Smooth muscle cell (in vitro differentiated cells): ENCODE data around the gene ADAR. TPM values are rescaled to one million over a fixed set of nuclear protein-coding genes. Genes with fewer than 3 reads are reported as not detected.

Experiments used
- DNase-seq: peaks from one replicate; lab custom pipeline; 2025; ENCODE audit not compliant: unreplicated experiment; lab: John Stamatoyannopoulos, UW
- H2AFZ ChIP-seq: fragments of 200-600 bp; sonication (generic); 2 replicates; pipeline ENCODE4 v1.6.0; 2016; ENCODE audit warnings: antibody characterized with exemption, low read depth, mild to moderate bottlenecking
- H3F3A ChIP-seq: fragments of 200-600 bp; sonication (generic); 2 replicates; pipeline ENCODE4 v1.6.0; 2017; ENCODE audit warnings: antibody characterized with exemption, low read depth
- H3K27ac ChIP-seq: fragments of 200-600 bp; sonication (generic); 2 replicates; pipeline ENCODE4 v1.5.1; 2016; ENCODE audit warnings: low read depth, mild to moderate bottlenecking
- H3K27me3 ChIP-seq: fragments of 200-600 bp; sonication (generic); 2 replicates; pipeline ENCODE4 v1.6.1; 2016; ENCODE audit warnings: low read depth, mild to moderate bottlenecking
- H3K36me3 ChIP-seq: fragments of 200-600 bp; sonication (generic); 2 replicates; pipeline ENCODE4 v1.5.1; 2016; ENCODE audit warnings: low read depth
- H3K4me1 ChIP-seq: fragments of 200-600 bp; sonication (generic); 2 replicates; pipeline ENCODE4 v1.5.1; 2016; ENCODE audit warnings: low read depth
- H3K4me2 ChIP-seq: fragments of 200-600 bp; sonication (generic); 2 replicates; pipeline ENCODE4 v1.6.0; 2016; ENCODE audit warnings: mild to moderate bottlenecking
- H3K4me3 ChIP-seq: fragments of 200-600 bp; sonication (generic); 2 replicates; pipeline ENCODE4 v1.5.1; 2016; ENCODE audit warnings: mild to moderate bottlenecking
- H3K79me2 ChIP-seq: fragments of 200-600 bp; sonication (generic); 2 replicates; pipeline ENCODE4 v1.6.0; 2016; ENCODE audit warnings: low read depth, mild to moderate bottlenecking
- H3K9ac ChIP-seq: fragments of 200-600 bp; sonication (generic); 2 replicates; pipeline ENCODE4 v1.6.0; 2016; ENCODE audit warnings: low read depth
- H3K9me3 ChIP-seq: fragments of 200-600 bp; sonication (generic); replicated peaks from 2 replicates; pipeline ENCODE4 v1.5.1; 2016; ENCODE audit warnings: low read depth
- H4K20me1 ChIP-seq: fragments of 200-600 bp; sonication (generic); 2 replicates; pipeline ENCODE4 v1.6.0; 2016; ENCODE audit warnings: low read depth
- CTCF ChIP-seq: fragments of 200-600 bp; sonication (generic); IDR thresholded peaks from 2 replicates; pipeline ENCODE4 v1.5.1; 2017; ENCODE audit warnings: borderline replicate concordance, mild to moderate bottlenecking, antibody characterized with exemption; ENCODE audit not compliant: insufficient read depth, poor library complexity, severe bottlenecking
- WGBS: methylation state at CpG from one replicate; pipeline ENCODE4 v1.1.7; 2016; ENCODE audit warnings: low lambda C conversion rate; 5-methylcytosine and 5-hydroxymethylcytosine counted together
- polyA plus RNA-seq: library from polyadenylated mRNA; unstranded; fragments of >200 nt; fragmentation: Nextera tagmentation; extraction: Ambion mirVana; gene quantifications from 2 replicates; pipeline ENCODE4 v1.2.1, GENCODE V29; 2016
- total RNA-seq: library from RNA; depleted of rRNA; stranded (reverse); fragments of >200 nt; gene quantifications from 2 replicates; pipeline ENCODE4 v1.2.3, GENCODE V29; 2014

Gene ADAR
- total and polyA plus RNA-seq, 2 experiments from 2014 or later = 39.1 to 80.6 TPM

GRCh38 chr1:154589780-154590179, 18.2 kb downstream of the ADAR start:
- no peak overlapping the region for H3K4me3 ChIP-seq
- no peaks in the 10 kb centered on the region for H3K4me1 ChIP-seq
- no peaks in the 10 kb centered on the region for H3F3A ChIP-seq
- H3K9ac ChIP-seq = no peak overlapping the region
- H3K4me2 ChIP-seq = no peak overlapping the region
- DNase-seq = no peak
- H3K27ac ChIP-seq = peak overlapping the region; percentile 53
- H4K20me1 ChIP-seq = peaks cover 42% of the 10 kb centered on the region
- H3K27me3 ChIP-seq = no peaks in the 10 kb centered on the region
- H2AFZ ChIP-seq = no peak overlapping the region
- H3K36me3 ChIP-seq = peaks cover 32% of the 10 kb centered on the region
- 53% methylated on average over 10 of the region's 10 CpGs for WGBS
- peaks cover 2% of the 10 kb centered on the region for H3K79me2 ChIP-seq
- no peak for TF ChIP-seq CTCF
- no peaks in the 10 kb centered on the region for H3K9me3 ChIP-seq

- WGBS = 95% methylated on average over 6 of the region's 6 CpGs
- Histone ChIP-seq H3K27ac (no peak overlapping the region), H3F3A (peaks cover 3% of the 10 kb centered on the region), H3K9ac (no peak overlapping the region), H2AFZ (no peak overlapping the region), H3K4me2 (no peak overlapping the region), H3K79me2 (no peaks in the 10 kb centered on the region), H3K27me3 (no peaks in the 10 kb centered on the region), H3K36me3 (peaks cover 27% of the 10 kb centered on the region), H3K4me1 (no peaks in the 10 kb centered on the region), H3K4me3 (no peak overlapping the region), H4K20me1 (peaks cover 30% of the 10 kb centered on the region), H3K9me3 (no peaks in the 10 kb centered on the region)
- DNase-seq = no peak
- TF ChIP-seq CTCF = no peak
Measured at GRCh38 chr1:154586641-154587040, 21.3 kb downstream of the ADAR start.

- Histone ChIP-seq H3K9ac (no peak overlapping the region), H3F3A (peaks cover 3% of the 10 kb centered on the region), H3K27ac (no peak overlapping the region), H4K20me1 (peaks cover 30% of the 10 kb centered on the region), H3K4me1 (no peaks in the 10 kb centered on the region), H3K27me3 (no peaks in the 10 kb centered on the region), H3K79me2 (no peaks in the 10 kb centered on the region), H3K9me3 (no peaks in the 10 kb centered on the region), H3K36me3 (peaks cover 27% of the 10 kb centered on the region), H2AFZ (no peak overlapping the region), H3K4me2 (no peak overlapping the region), H3K4me3 (no peak overlapping the region)
- WGBS = 93% methylated on average over 10 of the region's 10 CpGs
- DNase-seq = no peak
- TF ChIP-seq CTCF = no peak
Measured at GRCh38 chr1:154586231-154586630, 21.8 kb downstream of the ADAR start.

- H3F3A ChIP-seq = peaks cover 3% of the 10 kb centered on the region
- H2AFZ ChIP-seq = no peak overlapping the region
- peaks cover 21% of the 10 kb centered on the region for H4K20me1 ChIP-seq
- H3K36me3 ChIP-seq = peaks cover 22% of the 10 kb centered on the region
- no peaks in the 10 kb centered on the region for H3K27me3 ChIP-seq
- no peaks in the 10 kb centered on the region for H3K79me2 ChIP-seq
- 96% methylated on average over 9 of the region's 9 CpGs for WGBS
- no peak overlapping the region for H3K4me3 ChIP-seq
- no peaks in the 10 kb centered on the region for H3K9me3 ChIP-seq
- TF ChIP-seq CTCF = no peak
- no peak for DNase-seq
- H3K27ac ChIP-seq = no peak overlapping the region
- no peak overlapping the region for H3K4me2 ChIP-seq
- H3K4me1 ChIP-seq = no peaks in the 10 kb centered on the region
- no peak overlapping the region for H3K9ac ChIP-seq
Measured at GRCh38 chr1:154584267-154584994, 23.6 kb downstream of the ADAR start.
